Gastroesophageal sphincter (tissue), 4 donors: ENCODE measurements around the gene CCDC85C. TPM values are rescaled to one million over a fixed set of nuclear protein-coding genes. Genes with fewer than 3 reads are reported as not detected.
A peak's percentile ranks its signal among the peaks of the same experiment; 100 is the strongest.

Experiments
- ATAC-seq: fragments of 150-250 bp; one replicate; pipeline ENCODE4 v1.9.1; 2016; ENCODE audit warnings: mild to moderate bottlenecking, moderate library complexity
- H3K27ac ChIP-seq, 4 donors: fragments of 200-600 bp; sonication (generic) in 3 of 4; 1 replicate in 3 of 4; 2 replicates in 1 of 4; pipeline ENCODE4 v1.5.1; 2016 to 2019
- H3K27me3 ChIP-seq: fragments of 200-600 bp; sonication (generic); one replicate; pipeline ENCODE4 v1.5.1; 2019
- H3K36me3 ChIP-seq, 2 donors: fragments of 200-600 bp; sonication (generic); one replicate each; pipeline ENCODE4 v1.5.1; 2019; ENCODE audit warnings: control low read depth in 1 of 2
- H3K4me1 ChIP-seq, 3 donors: fragments of 200-600 bp; sonication (generic); 1 replicate in 2 of 3; 2 replicates in 1 of 3; pipeline ENCODE4 v1.5.1; 2016 to 2019; ENCODE audit warnings: control low read depth in 2 of 3
- H3K4me3 ChIP-seq, 2 donors: fragments of 200-600 bp; sonication (generic); one replicate each; pipeline ENCODE4 v1.5.1; 2019; ENCODE audit warnings: mild to moderate bottlenecking in 1 of 2, moderate library complexity in 1 of 2
- H3K9me3 ChIP-seq, 3 donors: fragments of 200-600 bp; sonication (generic); one replicate each; pipeline ENCODE4 v1.5.1; 2017 to 2019; ENCODE audit warnings: control low read depth in 2 of 3
- EP300 ChIP-seq: sonication (generic); formaldehyde crosslinking; IDR thresholded peaks from one replicate; pipeline ENCODE4 v1.6.1; 2017; ENCODE audit warnings: antibody characterized with exemption, mild to moderate bottlenecking
- POLR2A ChIP-seq, 2 donors: fragments of 450-650 bp; IDR thresholded peaks; one replicate each; pipeline ENCODE4 v1.6.1; 2017; ENCODE audit warnings: antibody characterized with exemption in 2 of 2, mild to moderate bottlenecking in 2 of 2, moderate library complexity in 1 of 2
- POLR2AphosphoS5 ChIP-seq: sonication (generic); formaldehyde crosslinking; IDR thresholded peaks from one replicate; pipeline ENCODE4 v1.6.1; 2017; ENCODE audit warnings: antibody characterized with exemption
- WGBS, 2 donors: methylation state at CpG; one replicate each; pipeline ENCODE4 v1.1.5; 2018; ENCODE audit warnings: low coverage in 1 of 2; 5-methylcytosine and 5-hydroxymethylcytosine counted together
- total RNA-seq, 4 donors: library from RNA; depleted of rRNA; stranded (reverse); fragments of >200 nt; gene quantifications; one replicate each; pipeline ENCODE4 v1.1.0, GENCODE V29; 2016
- TF ChIP-seq, protein P1 (sequence below), 4 experiments: fragments of 200-600 bp in 2 of 4; fragments of 450-650 bp in 2 of 4; sonication (generic) in 1 of 4; IDR thresholded peaks; one replicate each; pipeline ENCODE4 v1.5.1; 2017 to 2019; ENCODE audit warnings: antibody characterized with exemption in 4 of 4, mild to moderate bottlenecking in 2 of 4, moderate library complexity in 2 of 4

CCDC85C gene
- total RNA-seq, 4 donors from 2014 or later: 14.0 to 58.2 (median 25.0) TPM

DNA sequence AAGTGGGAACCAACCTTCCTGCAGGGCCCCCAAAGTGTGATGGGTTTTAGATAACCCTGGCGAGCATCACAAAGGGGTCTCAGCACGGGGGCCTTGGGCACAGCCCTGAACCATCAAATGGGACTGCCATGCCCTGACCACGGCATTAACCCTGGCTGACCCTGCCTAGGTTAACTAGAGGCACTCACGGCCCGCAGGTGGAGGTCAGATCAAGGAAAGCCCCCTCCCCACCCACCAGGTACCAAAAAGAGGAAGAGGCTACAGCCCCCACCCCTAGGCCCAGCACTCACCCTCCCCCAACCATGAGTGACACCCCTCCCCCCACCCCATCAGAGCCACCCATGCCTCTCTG lies 80.3 kb downstream of the CCDC85C start:
- H3K4me1 ChIP-seq: peaks cover 3 to 64% (median 36%) of the 10 kb centered on the region in 3 donors
- peak overlapping the region; percentile 22 to 86 (median 78) for H3K27ac ChIP-seq
- ATAC-seq: no peak
- H3K9me3 ChIP-seq: no peaks in the 10 kb centered on the region
- no peak for TF ChIP-seq POLR2AphosphoS5
- TF ChIP-seq, protein P1, sequence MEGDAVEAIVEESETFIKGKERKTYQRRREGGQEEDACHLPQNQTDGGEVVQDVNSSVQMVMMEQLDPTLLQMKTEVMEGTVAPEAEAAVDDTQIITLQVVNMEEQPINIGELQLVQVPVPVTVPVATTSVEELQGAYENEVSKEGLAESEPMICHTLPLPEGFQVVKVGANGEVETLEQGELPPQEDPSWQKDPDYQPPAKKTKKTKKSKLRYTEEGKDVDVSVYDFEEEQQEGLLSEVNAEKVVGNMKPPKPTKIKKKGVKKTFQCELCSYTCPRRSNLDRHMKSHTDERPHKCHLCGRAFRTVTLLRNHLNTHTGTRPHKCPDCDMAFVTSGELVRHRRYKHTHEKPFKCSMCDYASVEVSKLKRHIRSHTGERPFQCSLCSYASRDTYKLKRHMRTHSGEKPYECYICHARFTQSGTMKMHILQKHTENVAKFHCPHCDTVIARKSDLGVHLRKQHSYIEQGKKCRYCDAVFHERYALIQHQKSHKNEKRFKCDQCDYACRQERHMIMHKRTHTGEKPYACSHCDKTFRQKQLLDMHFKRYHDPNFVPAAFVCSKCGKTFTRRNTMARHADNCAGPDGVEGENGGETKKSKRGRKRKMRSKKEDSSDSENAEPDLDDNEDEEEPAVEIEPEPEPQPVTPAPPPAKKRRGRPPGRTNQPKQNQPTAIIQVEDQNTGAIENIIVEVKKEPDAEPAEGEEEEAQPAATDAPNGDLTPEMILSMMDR (IDR thresholded peaks at IDR 0.05): no peak
- TF ChIP-seq EP300: no peak
- no peak for TF ChIP-seq POLR2A (IDR thresholded peaks at IDR 0.05)
- WGBS, 2 donors: no CpG with 5 or more reads among the region's 5 CpGs
- H3K27me3 ChIP-seq: no peaks in the 10 kb centered on the region
- peaks cover 0 to 6% of the 10 kb centered on the region in 2 donors for H3K36me3 ChIP-seq
- no peak overlapping the region for H3K4me3 ChIP-seq

GRCh38 chr14:99522934-99523703 lies 80.9 kb downstream of the CCDC85C start:
- WGBS, 2 donors: 3 to 50% methylated on average over 2 to 7 of the region's 14 CpGs
- TF ChIP-seq POLR2AphosphoS5 (no peak), EP300 (no peak), POLR2A (IDR thresholded peaks at IDR 0.05) (no peak)
- peaks cover 3 to 69% (median 42%) of the 10 kb centered on the region in 3 donors for H3K4me1 ChIP-seq

GRCh38 chr14:99522457-99522891 lies 81.5 kb downstream of the CCDC85C start:
- Histone ChIP-seq H3K9me3 (no peaks in the 10 kb centered on the region), H3K4me3 (no peak overlapping the region), H3K36me3 (peaks cover 0 to 6% of the 10 kb centered on the region in 2 donors), H3K27me3 (no peaks in the 10 kb centered on the region), H3K27ac (peak overlapping the region in 3 of 4 donors; percentile 76 to 86 (median 79)), H3K4me1 (peaks cover 3 to 76% (median 44%) of the 10 kb centered on the region in 3 donors)
- no peak for TF ChIP-seq POLR2AphosphoS5
- TF ChIP-seq, protein P1 (IDR thresholded peaks at IDR 0.05): peak in 1 of 4 experiments; percentile 10
- TF ChIP-seq POLR2A (IDR thresholded peaks at IDR 0.05): no peak
- no peak for TF ChIP-seq EP300
- ATAC-seq: peak; percentile 47
- WGBS, 2 donors: 23% methylated on average over 4 of the region's 12 CpGs; no CpG with 5 or more reads in 1 of the 2 donors

More at GRCh38 chr14:99522934-99523703, 80.9 kb downstream of the CCDC85C start:
- Histone ChIP-seq H3K4me3 (no peak overlapping the region), H3K36me3 (peaks cover 0 to 6% of the 10 kb centered on the region in 2 donors), H3K27ac (peak overlapping the region; percentile 22 to 86 (median 78)), H3K27me3 (no peaks in the 10 kb centered on the region), H3K9me3 (no peaks in the 10 kb centered on the region)
- ATAC-seq: no peak

DNA sequence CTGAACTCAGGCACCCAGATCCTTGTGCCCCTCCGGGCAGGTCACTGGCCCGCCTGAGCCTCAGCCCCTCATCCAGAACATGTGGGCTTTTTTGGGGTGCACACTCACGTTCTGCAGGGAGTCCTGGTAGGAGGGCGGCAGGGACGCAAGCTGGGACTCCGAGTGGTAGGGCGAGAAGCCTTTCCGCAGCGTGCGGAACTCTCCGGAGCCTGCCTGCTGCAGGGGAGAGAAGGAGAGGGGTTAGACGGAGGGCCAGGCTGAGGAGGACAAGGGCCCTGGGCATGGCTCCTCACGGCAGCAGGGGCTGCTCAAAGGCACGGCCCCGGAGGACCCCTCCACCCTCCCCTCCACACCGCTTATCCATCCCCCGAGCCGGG lies 82.0 kb downstream of the CCDC85C start:
- Histone ChIP-seq H3K36me3 (peaks cover 0 to 6% of the 10 kb centered on the region in 2 donors), H3K9me3 (no peaks in the 10 kb centered on the region), H3K4me3 (no peak overlapping the region), H3K27ac (peak overlapping the region in 3 of 4 donors; percentile 76 to 86 (median 79)), H3K4me1 (peaks cover 3 to 77% (median 44%) of the 10 kb centered on the region in 3 donors), H3K27me3 (no peaks in the 10 kb centered on the region)
- WGBS, 2 donors: no CpG with 5 or more reads among the region's 18 CpGs
- no peak for TF ChIP-seq POLR2A (IDR thresholded peaks at IDR 0.05)
- TF ChIP-seq, protein P1 (IDR thresholded peaks at IDR 0.05): no peak
- no peak for TF ChIP-seq EP300
- no peak for TF ChIP-seq POLR2AphosphoS5
- no peak for ATAC-seq

GRCh38 chr14:99521176-99522024 lies 82.6 kb downstream of the CCDC85C start:
- Histone ChIP-seq H3K4me1 (peaks cover 3 to 74% (median 44%) of the 10 kb centered on the region in 3 donors), H3K36me3 (peaks cover 0 to 6% of the 10 kb centered on the region in 2 donors), H3K27me3 (no peaks in the 10 kb centered on the region), H3K27ac (peak overlapping the region in 3 of 4 donors; percentile 24 to 86 (median 79)), H3K4me3 (no peak overlapping the region), H3K9me3 (no peaks in the 10 kb centered on the region)
- TF ChIP-seq, protein P1 (IDR thresholded peaks at IDR 0.05): no peak
- TF ChIP-seq POLR2A (IDR thresholded peaks at IDR 0.05) (no peak), POLR2AphosphoS5 (no peak), EP300 (no peak)
- WGBS, 2 donors: no CpG with 5 or more reads among the region's 25 CpGs
- no peak for ATAC-seq
